Ascending aorta (tissue), 2 donors: ENCODE results near the gene TBC1D5. TPM values are rescaled to one million over a fixed set of nuclear protein-coding genes. Genes with fewer than 3 reads are reported as not detected.

Source experiments
- DNase-seq, 2 donors: peaks; one replicate each; pipeline ENCODE4 v3.0.0-alpha.2; 2019; ENCODE audit warnings: low spot score in 2 of 2
- H3K27ac ChIP-seq, 2 donors: fragments of 200-600 bp; sonication (generic); one replicate each; pipeline ENCODE4 v1.5.1; 2016 to 2017; ENCODE audit warnings: mild to moderate bottlenecking in 1 of 2
- H3K27me3 ChIP-seq: fragments of 200-600 bp; sonication (generic); one replicate; pipeline ENCODE4 v1.5.1; 2017
- H3K36me3 ChIP-seq, 2 donors: fragments of 200-600 bp; sonication (generic); one replicate each; pipeline ENCODE4 v1.5.1; 2016
- H3K4me1 ChIP-seq, 2 donors: fragments of 200-600 bp; sonication (generic); one replicate each; pipeline ENCODE4 v1.5.1; 2016 to 2017; ENCODE audit warnings: mild to moderate bottlenecking in 1 of 2
- H3K4me3 ChIP-seq, 2 donors: fragments of 200-600 bp; sonication (generic); one replicate each; pipeline ENCODE4 v1.5.1; 2016 to 2017; ENCODE audit warnings: mild to moderate bottlenecking in 1 of 2
- H3K9me3 ChIP-seq, 2 donors: fragments of 200-600 bp; sonication (generic); one replicate each; pipeline ENCODE4 v1.5.1; 2016
- CTCF ChIP-seq, 3 experiments: fragments of 200-600 bp in 2 of 3; fragments of 450-650 bp in 1 of 3; sonication (generic) in 2 of 3; IDR thresholded peaks; one replicate each; pipeline ENCODE4 v1.5.1; 2016 to 2019; ENCODE audit warnings: antibody characterized with exemption in 3 of 3, mild to moderate bottlenecking in 1 of 3, moderate library complexity in 1 of 3
- intact Hi-C: fragments of 100-400 bp; cut with DNase I; formaldehyde crosslinking; loops from one replicate; pipeline ENCODE4 v1.15.1; 2023
- total RNA-seq: library from RNA; depleted of rRNA; stranded (reverse); fragments of >200 nt; gene quantifications from one replicate; pipeline ENCODE4 v1.1.0, GENCODE V29; 2016

The TBC1D5 gene
- total RNA-seq, 1 donor from 2014 or later: 43.3 TPM

DNA sequence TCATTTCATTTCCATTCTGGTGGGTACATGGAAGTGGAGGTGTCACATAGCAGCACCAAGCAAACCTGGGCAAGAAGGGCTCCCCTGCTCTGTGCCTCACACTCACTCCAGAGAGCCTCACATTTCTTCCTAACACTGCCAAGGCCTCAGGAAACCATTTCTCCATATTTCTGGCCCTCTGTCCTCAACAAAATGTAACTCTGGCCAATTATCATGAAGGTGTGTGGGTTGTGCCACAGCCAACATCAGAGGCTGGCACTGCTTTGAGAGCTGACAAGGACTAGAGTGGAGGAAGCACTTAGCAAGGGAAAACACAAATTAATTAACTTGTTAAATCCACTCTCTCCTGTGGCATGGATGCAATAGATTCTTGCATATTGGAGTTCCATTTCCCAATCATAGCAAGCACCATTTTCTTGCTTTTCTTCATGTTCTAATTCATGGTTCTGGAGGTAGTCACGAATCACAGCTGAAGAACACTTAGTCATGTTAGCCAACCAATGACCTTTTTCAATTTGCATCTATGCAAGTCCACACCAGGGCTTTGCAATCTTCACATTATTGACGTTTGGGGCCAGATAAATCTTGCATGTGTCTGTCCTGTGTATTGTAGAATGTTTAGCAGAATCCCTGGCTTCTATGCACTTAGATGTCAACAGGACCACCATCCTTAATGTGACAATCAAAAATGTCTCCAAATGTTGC lies 616.5 kb downstream of the TBC1D5 start:
- H3K27me3 ChIP-seq: no peaks in the 10 kb centered on the region
- no peak overlapping the region for H3K4me3 ChIP-seq
- H3K36me3 ChIP-seq: no peaks in the 10 kb centered on the region
- intact Hi-C loops: no loop called here
- H3K27ac ChIP-seq: no peak overlapping the region
- H3K9me3 ChIP-seq: no peaks in the 10 kb centered on the region
- H3K4me1 ChIP-seq: no peaks in the 10 kb centered on the region
- DNase-seq: no peak
- no peak for TF ChIP-seq CTCF (IDR thresholded peaks at IDR 0.05)

DNA sequence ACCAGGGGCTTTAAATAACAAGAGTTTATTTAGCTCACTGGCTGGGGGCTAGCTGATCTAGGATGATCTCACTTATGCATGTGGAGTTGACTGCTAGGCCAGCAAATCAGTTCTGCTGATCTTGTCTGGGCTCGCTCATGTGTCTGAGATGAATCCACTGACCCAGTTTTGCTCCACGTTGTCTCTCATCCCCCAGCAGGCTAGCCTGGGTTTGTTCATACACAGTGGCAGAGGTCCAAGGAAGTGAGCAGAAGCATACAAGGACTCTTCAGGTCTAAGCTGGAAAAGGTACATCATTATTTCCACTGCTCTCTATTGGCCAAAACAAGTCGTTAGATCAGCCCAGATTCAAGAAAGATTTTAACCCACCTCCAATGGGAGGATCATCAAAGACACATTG lies 619.7 kb downstream of the TBC1D5 start:
- H3K27ac ChIP-seq: no peak overlapping the region
- TF ChIP-seq CTCF (IDR thresholded peaks at IDR 0.05): no peak
- no peaks in the 10 kb centered on the region for H3K4me1 ChIP-seq
- H3K4me3 ChIP-seq: no peak overlapping the region
- no peaks in the 10 kb centered on the region for H3K36me3 ChIP-seq
- no peaks in the 10 kb centered on the region for H3K9me3 ChIP-seq
- DNase-seq: no peak
- intact Hi-C loops: no loop called here
- H3K27me3 ChIP-seq: no peaks in the 10 kb centered on the region

DNA sequence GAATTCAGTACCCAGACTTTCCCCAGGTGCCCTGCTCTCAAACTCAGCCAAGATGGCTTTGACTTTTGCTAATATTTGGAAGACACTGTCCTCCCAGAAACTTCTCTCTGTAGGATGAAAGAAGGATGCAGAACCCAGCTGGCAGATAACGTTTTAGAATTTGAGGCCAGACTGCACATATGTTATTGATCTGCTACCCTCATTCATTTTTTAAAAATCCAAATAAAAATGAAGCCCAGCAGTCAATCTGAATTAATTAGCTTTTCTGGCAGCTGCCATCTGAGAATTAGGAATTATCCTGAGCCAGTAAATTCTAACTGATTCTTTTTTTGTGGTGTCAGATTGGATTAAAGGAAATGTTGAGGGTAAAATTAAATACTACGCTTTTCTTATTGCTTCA lies 621.1 kb downstream of the TBC1D5 start:
- Histone ChIP-seq H3K36me3 (no peaks in the 10 kb centered on the region), H3K9me3 (no peaks in the 10 kb centered on the region), H3K4me1 (no peaks in the 10 kb centered on the region), H3K4me3 (no peak overlapping the region), H3K27me3 (no peaks in the 10 kb centered on the region), H3K27ac (no peak overlapping the region)
- intact Hi-C loops: no loop called here
- no peak for TF ChIP-seq CTCF (IDR thresholded peaks at IDR 0.05)
- no peak for DNase-seq

- Histone ChIP-seq H3K4me3 (no peak overlapping the region), H3K9me3 (no peaks in the 10 kb centered on the region), H3K27me3 (no peaks in the 10 kb centered on the region), H3K4me1 (no peaks in the 10 kb centered on the region), H3K27ac (no peak overlapping the region), H3K36me3 (no peaks in the 10 kb centered on the region)
- intact Hi-C loops: no loop called here
- no peak for TF ChIP-seq CTCF (IDR thresholded peaks at IDR 0.05)
- DNase-seq: peak in 1 of 2 donors; percentile 33
Observed at GRCh38 chr3:17120115-17120514, 622.3 kb downstream of the TBC1D5 start.

DNA sequence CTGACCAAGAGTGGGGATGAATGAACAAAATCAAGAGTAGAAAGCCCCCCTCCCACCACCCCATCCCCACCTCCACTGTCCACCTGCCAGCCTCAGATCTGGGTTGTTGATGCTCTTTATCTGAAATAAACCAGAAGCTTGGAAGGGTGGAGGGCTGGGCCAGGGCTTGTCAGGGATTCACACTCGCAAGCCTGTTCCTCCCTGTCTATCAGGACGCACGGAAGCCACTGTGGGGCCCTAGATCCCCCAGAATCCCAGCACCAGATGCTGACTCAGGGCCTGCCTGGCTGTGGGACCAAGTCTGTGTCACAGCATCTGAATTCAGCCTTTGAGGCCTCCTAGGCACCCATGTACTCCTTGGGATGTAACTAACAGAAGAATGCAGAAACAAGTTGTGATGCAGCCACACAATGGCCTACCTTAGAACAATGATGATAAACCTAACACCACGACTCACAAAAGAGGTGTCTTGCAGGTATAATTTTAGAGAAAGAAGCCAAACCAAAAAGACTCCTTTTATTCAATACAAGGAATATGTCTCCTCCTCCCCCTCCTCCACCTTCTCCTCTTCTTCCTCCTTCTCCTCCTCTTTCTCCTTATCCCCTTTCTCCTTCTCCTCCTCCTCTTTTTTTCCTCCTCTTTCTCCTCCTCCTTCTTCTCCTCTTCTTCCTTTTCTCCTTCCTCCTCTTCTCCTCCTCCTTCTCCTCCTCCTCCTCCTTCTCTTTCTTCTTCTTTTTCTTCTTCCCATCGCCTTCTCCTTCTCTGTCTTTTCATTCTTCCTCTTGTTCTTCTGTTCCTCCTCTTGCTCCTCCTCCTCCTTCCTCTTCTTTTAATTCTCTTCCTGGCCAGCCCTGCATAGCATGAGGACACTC lies 623.0 kb downstream of the TBC1D5 start:
- no peaks in the 10 kb centered on the region for H3K4me1 ChIP-seq
- intact Hi-C loops: no loop called here

More for the DNA sequence above, 623.0 kb downstream of the TBC1D5 start:
- DNase-seq: no peak
- H3K27me3 ChIP-seq: no peaks in the 10 kb centered on the region
- H3K27ac ChIP-seq: no peak overlapping the region
- no peak for TF ChIP-seq CTCF (IDR thresholded peaks at IDR 0.05)
- H3K36me3 ChIP-seq: no peaks in the 10 kb centered on the region
- H3K9me3 ChIP-seq: no peaks in the 10 kb centered on the region
- no peak overlapping the region for H3K4me3 ChIP-seq
